Stimulated activated CD8-positive, alpha-beta memory T cell treated with anti-CD3 and anti-CD28 coated beads, Interleukin-4, amount 100 ng/mL, for 4 hours (primary cell): ENCODE data around the gene RNF213.
"Not testable (repeated sequence)": the region's sequence is repeated elsewhere in the genome, so short reads cannot be mapped to it uniquely, and the experiment has no call there.

Experiments
- DNase-seq, 2 donors: peaks; one replicate each; pipeline ENCODE4 v3.0.0-alpha.2; 2020; ENCODE audit warnings: low read depth in 2 of 2, low spot score in 1 of 2

RNF213 gene

DNA sequence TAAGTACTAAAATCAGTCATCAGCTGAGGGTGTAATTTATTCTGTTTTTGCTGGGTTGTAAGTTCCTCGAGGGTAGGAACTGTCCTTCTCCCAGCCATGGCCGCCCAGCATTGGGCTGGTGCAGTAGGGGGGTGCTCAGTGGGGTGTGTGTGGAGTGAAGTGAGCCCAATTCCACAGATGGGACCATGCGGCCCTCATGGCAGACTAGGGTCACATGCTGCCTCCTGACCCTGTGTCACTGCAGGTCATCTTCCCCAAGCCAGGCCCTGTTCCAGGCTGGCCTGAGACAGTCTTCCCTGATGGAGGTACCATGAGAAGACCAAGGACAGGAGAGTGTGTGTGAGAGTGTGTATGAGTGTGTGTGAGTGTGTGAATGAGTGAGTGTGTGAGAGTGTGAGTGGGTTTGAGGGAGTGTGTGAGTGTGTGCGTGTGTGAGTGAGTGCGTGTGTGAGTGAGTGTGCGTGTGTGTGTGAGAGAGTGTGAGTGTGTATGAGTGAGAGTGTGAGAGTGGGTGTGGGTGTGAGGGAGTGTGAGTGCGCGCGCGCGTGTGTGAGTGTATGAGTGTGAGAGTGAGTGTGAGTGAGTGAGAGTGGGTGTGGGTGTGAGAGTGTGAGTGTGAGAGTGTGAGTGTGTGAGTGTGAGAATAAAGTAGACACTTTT, 36.7 kb upstream of the RNF213 start:
- DNase-seq = no peak

DNA sequence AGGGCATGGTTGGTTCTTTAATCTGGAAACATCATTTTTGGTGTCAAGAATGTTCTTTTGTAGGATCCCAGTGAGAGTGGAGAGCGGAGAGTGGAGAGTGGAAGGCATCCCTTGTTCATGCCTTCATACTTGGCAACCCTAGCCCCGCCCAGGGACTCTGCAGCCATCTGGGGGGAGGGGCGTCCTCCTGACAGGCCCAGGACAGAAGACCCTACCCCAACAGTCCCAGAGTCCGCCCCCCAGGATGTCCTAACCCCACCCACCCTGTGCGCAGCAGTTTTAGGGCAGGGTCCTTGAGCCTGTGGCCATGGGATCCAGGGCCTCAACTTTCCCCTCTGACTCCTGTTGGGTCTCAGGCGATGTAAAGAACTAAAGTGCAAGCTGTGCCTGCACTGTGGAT, 36.0 kb upstream of the RNF213 start:
- DNase-seq = no peak

DNA sequence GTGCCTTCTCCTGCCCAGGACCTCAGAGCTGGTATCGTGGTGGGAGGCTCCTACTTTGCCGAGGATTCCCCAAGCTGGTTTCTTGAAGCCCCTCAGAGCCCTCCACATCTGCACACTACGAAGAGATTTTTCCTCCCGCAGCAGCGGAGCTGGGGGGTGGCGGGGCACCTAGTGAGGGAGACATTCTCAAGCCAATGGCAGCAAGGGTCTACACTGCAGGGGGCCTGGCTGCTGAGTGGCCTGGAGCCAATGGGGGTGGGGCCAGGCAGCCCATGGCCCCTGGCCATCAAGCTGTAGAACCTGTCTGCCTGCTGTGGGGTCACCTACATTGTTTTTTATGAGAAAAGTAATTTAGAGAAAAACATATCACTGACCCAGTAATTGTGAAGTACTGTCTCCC, 35.4 kb upstream of the RNF213 start:
- DNase-seq = no peak

DNA sequence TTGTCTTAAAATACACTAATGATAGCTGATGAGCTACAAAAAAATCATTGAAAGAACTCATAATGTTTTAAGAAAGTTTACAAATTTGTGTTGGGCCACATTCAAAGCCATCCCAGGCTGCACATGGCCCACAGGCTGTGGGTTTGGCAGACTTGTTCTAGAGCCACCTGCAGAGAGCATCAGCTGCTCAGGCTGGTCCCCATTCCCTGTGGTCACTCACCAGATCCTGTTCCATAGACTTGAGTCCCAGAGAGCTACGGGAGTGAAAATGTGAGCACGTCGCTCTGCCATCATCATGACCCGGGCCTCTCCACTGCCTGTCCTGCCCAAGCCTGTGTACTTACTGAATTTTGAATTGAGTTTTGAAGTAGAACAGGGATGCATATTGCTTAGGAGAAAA, 33.5 kb upstream of the RNF213 start:
- DNase-seq = no peak

DNA sequence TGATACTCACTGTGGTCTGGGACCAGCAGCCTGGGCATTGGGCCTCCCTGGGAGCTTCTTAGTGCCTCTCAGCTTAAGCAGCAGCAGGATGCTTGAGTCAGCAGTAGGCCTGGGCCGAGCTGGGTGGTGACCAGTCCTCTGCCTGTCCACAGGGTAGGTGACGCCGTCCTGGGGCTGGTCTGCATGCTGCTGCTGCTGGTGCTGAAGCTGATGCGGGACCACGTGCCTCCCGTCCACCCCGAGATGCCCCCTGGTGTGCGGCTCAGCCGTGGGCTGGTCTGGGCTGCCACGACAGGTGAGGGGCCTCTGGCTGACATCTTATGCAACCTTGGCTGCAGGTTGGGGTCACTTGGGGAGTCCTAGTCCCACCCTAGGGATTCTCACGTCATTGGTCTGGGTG, 33.0 kb upstream of the RNF213 start:
- DNase-seq = no peak

DNA sequence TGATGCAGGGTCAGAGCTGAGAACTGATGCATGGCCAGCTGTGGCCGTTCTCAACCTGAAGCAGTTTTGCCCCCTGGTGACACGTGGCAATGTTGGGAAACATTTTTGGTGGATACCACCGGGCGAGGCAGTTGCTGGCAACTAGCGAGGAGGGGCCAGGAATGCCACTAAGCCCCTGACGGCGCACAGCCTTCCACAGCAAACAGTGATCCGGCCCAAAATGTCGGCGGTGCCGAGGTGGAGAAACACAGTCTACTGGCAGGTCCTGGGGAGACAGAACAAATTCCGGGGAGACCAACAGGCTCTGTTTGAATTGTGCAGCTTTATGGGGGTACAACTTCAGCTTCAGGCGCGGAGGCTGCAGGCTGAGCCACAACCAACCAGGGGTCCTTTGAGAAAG, 32.2 kb upstream of the RNF213 start:
- no peak for DNase-seq

DNA sequence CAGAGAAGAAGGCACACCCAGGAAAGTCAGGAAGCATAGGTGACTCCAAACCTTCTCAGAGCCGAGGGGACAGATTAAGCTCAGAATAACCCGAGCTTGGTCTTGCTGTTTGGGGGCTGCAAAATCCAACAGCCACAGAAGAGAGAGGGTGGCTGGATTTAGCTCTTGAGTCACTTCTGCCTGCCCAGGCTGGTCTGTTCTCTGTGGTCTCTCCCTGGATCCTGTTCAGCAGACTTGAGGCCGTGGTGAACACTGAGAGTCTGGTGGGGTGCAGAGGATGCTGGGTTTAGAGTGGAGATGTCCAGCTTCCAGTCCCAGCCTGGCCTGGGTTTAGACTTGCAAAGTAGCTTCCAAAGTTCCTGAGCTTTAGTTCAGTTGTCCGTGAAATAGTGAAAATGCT, 31.6 kb upstream of the RNF213 start:
- no peak for DNase-seq

DNA sequence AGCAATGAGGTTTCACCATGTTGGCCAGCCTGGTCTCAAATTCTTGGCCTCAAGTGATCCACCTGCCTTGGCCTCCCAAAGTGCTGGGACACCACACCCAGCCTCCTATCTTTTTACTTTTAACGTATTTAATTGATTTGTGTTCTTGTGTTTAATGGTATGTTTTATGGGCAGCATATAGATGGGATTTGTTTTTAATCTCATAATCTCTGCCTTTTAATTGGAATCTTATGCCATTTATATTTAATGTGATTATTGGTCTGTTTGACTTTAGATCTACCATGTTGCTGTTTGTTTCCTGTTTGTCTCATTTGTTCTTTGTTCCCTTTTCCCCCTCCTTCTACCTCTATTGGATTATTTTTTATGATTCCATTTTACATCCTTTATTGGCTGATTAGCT, 28.2 kb upstream of the RNF213 start:
- DNase-seq = no peak

DNA sequence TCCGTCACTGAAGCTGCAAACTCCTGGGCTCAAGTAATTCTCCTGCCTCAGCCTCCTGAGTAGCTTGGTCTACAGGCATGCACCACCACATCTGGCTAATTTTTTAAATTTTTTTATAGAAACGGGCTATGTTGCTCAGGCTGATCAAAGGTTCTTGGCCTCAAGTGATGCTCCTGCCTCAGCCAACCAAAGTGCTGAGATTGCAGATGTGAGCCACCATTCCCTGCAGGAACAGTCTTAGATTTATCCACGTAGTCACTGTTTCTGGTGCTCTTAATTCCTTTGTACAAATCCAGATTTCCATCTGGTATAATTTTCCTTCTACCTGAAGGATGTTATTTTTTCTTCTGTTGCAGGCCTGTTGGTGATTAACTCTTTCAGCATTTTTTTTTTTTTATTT, 27.4 kb upstream of the RNF213 start:
- no peak for DNase-seq

DNA sequence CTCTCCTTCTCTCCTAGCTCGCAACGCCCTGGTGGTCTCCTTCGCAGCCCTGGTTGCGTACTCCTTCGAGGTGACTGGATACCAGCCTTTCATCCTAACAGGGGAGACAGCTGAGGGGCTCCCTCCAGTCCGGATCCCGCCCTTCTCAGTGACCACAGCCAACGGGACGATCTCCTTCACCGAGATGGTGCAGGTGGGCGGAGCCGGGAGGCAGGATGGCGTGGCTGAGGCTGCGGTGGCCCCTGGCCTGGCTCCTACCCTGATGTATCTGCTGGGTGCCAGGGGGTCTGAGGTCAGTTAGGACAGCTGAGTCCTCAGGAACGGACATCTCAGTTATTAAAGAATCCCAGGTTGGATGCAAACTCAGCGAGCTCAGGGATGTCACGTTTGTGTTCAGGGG, 23.7 kb upstream of the RNF213 start:
- DNase-seq = no peak

DNA sequence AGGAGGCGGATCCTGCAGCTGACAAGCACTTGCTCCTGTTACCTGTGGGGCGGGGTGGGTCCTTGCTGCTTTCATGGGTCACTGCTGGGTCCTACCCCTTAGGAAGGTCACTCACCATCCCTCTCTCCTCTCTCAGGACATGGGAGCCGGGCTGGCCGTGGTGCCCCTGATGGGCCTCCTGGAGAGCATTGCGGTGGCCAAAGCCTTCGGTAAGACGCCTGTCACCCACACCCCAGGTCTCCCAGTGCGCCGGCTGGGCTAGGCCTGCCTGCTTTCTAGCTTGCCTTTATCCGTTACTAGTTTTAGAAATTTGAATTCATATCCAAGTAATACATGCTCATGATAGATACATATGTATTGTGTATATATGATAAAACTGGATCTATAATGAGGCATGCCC, 23.3 kb upstream of the RNF213 start:
- DNase-seq = no peak

DNA sequence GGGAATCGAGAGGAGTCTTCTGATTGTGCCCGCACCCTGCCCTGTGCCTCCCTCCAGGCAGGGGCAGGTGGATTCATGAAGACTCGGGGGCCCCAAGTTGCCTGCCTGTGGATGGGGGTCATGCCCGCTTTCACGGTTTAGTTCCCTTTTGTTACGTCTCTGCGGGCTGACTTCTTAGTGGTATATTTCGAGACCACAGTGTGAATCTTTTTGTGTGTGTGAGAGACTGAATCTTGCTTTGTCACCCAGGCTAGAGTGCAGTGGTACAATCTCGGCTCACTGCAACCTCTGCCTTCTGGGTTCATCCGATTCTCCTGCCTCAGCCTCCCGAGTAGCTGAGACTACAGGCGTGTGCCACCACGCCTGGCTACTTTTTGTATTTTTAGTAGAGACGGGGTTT, 18.1 kb upstream of the RNF213 start:
- DNase-seq = no peak

DNA sequence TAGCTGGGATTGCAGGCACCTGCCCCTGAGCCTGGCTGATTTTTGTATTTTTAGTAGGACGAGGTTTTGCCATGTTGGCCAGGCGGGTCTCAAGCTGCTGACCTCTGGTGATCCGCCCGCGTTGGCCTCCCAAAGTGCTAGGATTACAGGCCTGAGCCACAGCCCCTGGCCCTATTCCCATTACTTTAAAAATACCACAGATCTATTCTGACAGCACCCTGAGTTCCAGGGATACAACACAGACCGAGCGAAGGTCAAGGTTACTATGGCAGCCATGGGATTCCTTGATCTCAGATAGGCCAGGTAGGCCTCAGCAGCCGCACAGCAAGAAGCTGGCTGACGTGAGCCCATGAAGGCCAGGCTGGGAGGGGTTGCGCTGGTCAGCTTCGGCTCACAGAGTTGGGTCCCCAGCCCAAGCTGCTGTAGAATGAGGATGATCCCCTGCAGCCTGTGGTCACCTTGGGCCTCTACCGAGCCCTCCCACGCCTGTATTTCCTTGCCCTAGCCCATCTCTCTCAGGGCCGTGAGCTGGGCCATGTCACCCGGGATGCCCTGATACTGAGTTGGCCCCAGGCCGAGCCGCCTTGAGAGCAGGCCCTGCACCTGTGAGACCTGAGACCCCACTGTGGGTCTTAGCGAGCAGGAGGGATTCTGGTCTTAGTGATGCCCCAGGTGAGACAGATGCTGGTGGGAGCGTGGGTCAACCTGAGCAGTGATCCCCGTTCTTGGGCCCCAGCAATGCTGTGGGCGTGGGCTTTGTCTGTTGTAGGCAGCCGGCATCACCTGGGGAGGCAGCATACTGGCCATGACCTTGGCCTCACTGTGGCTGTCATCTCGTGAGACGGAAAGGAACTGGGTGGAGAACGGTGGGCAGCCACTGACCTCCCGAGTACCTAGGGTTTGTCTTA, 16.9 kb upstream of the RNF213 start:
- no peak for DNase-seq

DNA sequence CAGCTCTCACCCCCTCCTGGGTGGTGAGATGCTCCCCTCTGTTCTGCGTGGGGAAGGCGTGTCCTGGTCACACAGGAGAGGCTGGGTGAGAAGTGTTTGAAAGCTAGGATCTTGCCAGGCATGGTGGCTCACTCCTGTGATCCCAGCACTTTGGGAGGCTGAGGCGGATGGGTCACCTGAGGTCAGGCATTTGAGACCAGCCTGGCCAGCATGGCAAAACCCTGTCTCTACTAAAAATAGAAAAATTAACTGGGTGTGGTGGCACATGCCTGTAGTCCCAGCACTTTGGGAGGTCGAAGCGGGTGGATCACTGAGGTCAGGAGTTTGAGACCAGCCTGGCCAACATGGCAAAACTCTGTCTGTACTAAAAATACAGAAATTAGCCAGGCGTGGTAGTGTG, 16.2 kb upstream of the RNF213 start:
- DNase-seq = not testable (repeated sequence)

DNA sequence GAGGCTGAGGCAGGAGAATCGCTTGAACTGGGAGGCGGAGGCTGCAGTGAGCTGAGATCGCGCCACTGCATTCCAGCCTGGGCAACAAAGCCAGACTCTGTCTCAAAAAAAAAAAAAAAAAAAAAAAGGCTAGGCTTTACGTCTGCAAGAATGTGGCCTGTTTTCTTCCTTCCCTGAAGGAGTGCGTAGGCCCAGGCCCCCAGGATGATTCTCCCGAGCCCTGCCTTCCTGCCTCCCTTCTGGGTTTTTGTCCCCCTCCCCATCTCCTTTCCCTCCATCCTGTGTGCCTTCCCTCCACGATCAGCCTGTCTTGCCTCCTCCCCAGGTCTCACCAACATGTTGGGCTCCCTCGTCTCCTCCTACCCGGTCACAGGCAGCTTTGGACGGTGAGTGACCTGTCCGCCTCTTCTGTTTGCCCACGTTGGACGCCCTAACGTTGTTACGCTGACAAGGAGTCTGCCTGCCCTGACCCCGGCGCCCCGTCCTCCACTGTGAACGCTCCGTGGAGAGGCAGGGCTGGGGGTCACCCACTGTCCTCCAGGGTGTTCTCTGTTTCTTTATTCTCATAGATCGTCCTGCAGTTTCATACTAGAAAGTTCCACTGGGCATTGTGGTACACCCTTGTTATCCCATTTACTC, 15.7 kb upstream of the RNF213 start:
- no peak for DNase-seq

DNA sequence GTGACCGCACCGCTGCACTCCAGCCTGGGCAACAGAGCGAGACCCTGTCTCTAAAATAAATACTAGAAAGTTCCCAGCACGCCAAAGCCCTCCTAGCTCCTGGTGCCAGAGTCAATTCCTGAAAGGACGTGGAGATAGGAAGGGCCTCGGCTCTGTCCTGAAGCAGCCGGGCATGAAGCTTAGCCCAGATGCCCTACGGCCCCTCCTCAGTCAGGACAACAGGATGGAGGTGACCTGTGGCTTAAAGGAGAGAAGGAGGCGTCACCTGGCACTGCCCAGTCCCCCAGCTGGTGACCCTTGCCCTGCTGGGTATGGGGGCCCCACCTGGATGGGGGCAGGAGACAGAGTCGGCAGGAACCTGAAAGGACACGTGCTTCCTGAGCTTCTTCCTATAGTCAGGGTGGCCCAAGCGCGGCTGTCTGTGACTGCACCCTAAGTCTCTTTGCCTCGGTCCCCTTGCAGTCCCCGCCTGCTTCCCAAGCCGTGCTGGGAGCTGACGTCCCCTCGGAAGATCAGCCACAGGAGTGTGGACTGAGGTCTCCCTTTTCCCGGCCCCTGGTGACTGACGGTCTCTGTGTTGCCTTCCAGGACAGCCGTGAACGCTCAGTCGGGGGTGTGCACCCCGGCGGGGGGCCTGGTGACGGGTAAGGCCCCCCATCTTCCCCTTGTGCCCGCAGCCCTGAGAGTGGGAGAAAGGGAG, 14.9 kb upstream of the RNF213 start:
- no peak for DNase-seq

DNA sequence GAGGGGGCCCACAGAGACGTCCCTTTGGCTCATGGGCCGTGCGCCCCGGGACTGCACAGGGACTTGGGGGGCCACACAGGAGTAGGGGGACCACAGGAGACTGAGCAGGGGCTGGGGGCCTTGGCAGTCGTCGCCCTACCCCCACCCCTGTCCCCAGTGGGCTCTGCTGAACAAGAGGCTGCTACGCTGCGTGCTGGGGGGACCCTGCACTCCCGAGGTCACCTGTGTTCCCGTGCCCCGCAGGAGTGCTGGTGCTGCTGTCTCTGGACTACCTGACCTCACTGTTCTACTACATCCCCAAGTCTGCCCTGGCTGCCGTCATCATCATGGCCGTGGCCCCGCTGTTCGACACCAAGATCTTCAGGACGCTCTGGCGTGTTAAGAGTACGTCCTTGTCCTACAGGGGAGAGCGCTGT, 14.4 kb upstream of the RNF213 start:
- no peak for DNase-seq

DNA sequence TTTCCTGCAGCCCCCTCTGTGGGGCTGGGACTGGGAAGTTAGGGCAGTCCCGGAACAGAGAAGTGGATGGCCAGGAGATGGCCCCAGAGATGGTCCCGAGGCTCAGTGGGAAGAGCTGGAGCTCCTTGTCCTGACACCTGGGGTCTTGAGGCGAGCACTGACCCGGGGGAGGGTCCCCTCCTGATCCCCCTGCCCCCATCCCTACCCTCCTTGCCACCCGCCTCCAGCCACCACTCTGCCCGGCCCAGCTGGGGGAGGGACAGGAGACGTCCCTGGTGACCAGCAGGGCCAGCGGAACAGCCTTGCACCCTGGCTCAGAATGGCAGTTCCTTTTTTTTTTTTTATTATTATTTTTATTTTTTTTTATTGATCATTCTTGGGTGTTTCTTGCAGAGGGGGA, 13.9 kb upstream of the RNF213 start:
- no peak for DNase-seq

DNA sequence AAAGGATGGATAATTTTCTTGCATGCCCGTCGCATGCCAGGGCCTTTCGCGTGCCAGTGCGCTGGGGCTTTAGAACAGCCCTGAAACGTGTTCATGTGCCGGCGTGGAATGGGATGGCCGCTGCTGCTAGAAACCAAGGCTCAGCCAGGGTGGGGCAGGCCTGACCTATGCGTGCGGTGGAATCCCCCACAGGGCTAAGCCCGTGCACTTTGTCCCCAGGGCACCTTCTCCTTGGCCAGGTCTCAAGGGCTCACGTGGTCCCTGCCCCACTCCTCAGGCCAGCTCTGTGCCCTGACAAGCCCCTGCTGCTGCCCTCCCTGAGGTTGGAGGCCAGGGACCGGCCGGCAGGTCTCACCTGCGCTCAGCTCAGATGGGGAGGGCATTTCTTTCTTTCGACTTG, 13.1 kb upstream of the RNF213 start:
- DNase-seq = no peak

DNA sequence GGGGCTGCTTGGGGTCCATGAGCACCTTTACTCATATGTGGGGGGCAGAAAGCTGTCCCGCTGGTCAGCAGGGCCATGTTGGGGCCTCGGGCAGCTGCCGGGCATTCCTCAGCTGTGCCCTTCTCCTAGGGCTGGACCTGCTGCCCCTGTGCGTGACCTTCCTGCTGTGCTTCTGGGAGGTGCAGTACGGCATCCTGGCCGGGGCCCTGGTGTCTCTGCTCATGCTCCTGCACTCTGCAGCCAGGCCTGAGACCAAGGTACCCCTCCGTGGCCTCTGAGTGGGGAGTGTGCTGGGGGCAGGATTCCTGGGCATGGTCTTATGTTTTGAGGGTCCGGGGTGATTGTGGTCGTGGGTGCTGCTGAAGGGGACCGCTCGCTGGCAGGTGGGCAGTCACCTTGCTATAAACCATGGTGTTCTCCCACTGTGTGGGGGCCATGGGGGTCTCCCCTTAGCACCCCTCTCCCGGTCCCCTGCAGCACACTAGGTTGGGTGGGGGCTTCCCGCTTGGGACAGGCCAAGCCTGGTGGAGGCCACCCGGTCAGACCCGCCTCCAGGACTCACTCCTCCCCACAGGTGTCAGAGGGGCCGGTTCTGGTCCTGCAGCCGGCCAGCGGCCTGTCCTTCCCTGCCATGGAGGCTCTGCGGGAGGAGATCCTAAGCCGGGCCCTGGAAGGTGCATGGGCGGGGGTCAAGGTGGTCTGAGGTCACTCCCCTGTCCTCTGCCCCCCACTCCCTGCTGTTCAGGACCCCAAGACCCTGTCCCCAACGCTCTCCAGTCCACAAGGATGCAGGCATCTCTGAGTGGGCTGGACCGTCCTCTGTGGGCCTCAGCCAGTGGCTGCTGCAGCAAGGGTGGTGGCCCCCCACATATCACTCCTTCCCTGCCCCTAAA, 12.4 kb upstream of the RNF213 start:
- DNase-seq = no peak
